Activated T-cell treated with anti-CD3 and anti-CD28 coated beads, Interleukin-2, amount 50 U/mL, for 24 hours (primary cell): ENCODE results near the gene PRAMEF15.
"Not testable (repeated sequence)": the region's sequence is repeated elsewhere in the genome, so short reads cannot be mapped to it uniquely, and the experiment has no call there.

Experiments
- DNase-seq: peaks from one replicate; pipeline ENCODE4 v3.0.0-alpha.2; 2020
- H3K27ac Mint-ChIP-seq: 2 replicates; pipeline ENCODE4 v1.8.0; 2020; ENCODE audit warnings: mild to moderate bottlenecking, mixed read lengths
- H3K27me3 Mint-ChIP-seq: 2 replicates; pipeline ENCODE4 v1.8.0; 2020; ENCODE audit warnings: mixed read lengths
- H3K36me3 Mint-ChIP-seq: 2 replicates; pipeline ENCODE4 v1.8.0; 2020; ENCODE audit warnings: low read depth, mixed read lengths
- H3K4me1 Mint-ChIP-seq: 2 replicates; pipeline ENCODE4 v1.8.0; 2020; ENCODE audit warnings: low read depth, mixed read lengths
- H3K4me3 Mint-ChIP-seq: 2 replicates; pipeline ENCODE4 v1.8.0; 2020; ENCODE audit warnings: mild to moderate bottlenecking, moderate library complexity, mixed read lengths
- H3K9me3 Mint-ChIP-seq: 2 replicates; pipeline ENCODE4 v1.8.0; 2020; ENCODE audit warnings: mixed read lengths

PRAMEF15 gene

GRCh38 chr1:13315281-13315680, at the start of gene PRAMEF15:
Gene PRAMEF15 (plus strand): TSS chr1:13315581. CDS start chr1:13318408, 2,827 bp downstream.
- not testable (repeated sequence) for H3K4me1 Mint-ChIP-seq, H3K9me3 Mint-ChIP-seq, H3K36me3 Mint-ChIP-seq, H3K4me3 Mint-ChIP-seq, H3K27me3 Mint-ChIP-seq, H3K27ac Mint-ChIP-seq, DNase-seq

- not testable (repeated sequence) for H3K27me3 Mint-ChIP-seq, H3K4me1 Mint-ChIP-seq, H3K4me3 Mint-ChIP-seq, H3K36me3 Mint-ChIP-seq, H3K27ac Mint-ChIP-seq, DNase-seq, H3K9me3 Mint-ChIP-seq
These were observed 38.4 kb upstream of the PRAMEF15 start for GRCh38 chr1:13277016-13277415.

DNA sequence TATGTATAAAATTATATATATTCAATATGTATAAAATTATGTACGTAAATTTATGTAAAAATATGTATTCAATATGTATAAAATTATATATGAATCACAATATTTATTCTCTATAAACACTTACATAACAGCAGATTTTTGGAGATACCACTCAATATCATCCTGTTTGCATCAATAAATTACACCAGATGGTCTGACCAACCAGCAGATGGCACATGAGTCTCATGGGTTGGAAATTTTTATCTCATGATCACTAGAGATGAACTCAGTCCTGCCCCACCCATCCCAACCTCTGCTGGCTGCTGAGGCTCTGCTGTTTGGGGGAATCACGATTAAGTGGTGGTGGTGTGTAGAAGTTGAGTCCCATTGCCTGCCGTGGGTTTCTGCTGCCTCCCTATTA, 35.8 kb upstream of the PRAMEF15 start:
- not testable (repeated sequence) for H3K27me3 Mint-ChIP-seq, H3K4me1 Mint-ChIP-seq, H3K36me3 Mint-ChIP-seq

DNA sequence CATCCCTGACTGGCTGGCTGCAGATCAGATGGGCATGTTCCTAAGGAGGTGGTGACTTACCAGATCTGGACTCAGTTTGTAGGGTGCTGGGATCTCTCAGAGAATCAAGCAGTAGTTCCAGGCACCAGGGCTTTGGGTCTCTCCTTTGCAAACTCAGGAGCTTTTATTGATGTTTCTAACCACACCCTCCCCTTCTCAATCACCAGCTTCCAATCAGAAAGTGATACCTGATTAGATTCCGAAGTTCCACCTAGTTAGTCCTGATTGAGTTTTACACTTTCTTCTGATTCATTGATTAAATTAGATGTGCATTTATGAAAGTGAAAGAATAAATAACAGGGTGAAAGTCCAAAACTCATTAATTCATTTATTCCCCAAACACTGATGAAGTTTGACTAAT, 30.3 kb upstream of the PRAMEF15 start, which contains the start of gene PRAMEF8:
Gene PRAMEF8, minus strand, starts transcription at position 101 of the 400 bp plus-strand sequence. CDS start 1,046 bp downstream, outside the sequence.
- not testable (repeated sequence) for H3K4me1 Mint-ChIP-seq, H3K4me3 Mint-ChIP-seq, H3K9me3 Mint-ChIP-seq, H3K36me3 Mint-ChIP-seq, DNase-seq, H3K27ac Mint-ChIP-seq, H3K27me3 Mint-ChIP-seq

More for the DNA sequence above, 35.8 kb upstream of the PRAMEF15 start:
- H3K9me3 Mint-ChIP-seq, H3K4me3 Mint-ChIP-seq, DNase-seq, H3K27ac Mint-ChIP-seq: not testable (repeated sequence)

DNA sequence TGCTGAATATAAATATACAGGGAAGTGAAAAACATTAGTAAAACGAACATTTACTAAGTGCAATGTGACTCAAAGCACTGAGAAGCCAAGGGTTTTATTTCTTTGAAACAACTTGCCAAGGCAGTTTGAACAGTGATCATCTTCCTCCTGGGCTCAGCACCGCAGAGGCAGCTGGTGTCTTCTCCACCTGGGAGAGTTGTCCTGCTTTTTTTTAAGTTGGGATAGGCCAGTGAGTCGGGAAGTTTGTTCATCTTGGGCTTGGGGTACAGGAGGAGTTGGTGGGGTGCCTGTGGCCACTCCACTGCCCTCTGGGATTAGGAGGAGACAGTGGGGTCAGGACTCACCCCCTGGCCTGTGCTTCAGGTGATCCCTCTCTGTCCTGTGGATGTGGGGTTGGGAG, 26.4 kb upstream of the PRAMEF15 start:
- H3K27me3 Mint-ChIP-seq, H3K4me1 Mint-ChIP-seq, H3K36me3 Mint-ChIP-seq, DNase-seq, H3K4me3 Mint-ChIP-seq, H3K9me3 Mint-ChIP-seq, H3K27ac Mint-ChIP-seq: not testable (repeated sequence)

- not testable (repeated sequence) for DNase-seq, H3K27me3 Mint-ChIP-seq, H3K27ac Mint-ChIP-seq, H3K9me3 Mint-ChIP-seq, H3K36me3 Mint-ChIP-seq, H3K4me1 Mint-ChIP-seq, H3K4me3 Mint-ChIP-seq
These were observed 18.0 kb upstream of the PRAMEF15 start for GRCh38 chr1:13297216-13297931.

DNA sequence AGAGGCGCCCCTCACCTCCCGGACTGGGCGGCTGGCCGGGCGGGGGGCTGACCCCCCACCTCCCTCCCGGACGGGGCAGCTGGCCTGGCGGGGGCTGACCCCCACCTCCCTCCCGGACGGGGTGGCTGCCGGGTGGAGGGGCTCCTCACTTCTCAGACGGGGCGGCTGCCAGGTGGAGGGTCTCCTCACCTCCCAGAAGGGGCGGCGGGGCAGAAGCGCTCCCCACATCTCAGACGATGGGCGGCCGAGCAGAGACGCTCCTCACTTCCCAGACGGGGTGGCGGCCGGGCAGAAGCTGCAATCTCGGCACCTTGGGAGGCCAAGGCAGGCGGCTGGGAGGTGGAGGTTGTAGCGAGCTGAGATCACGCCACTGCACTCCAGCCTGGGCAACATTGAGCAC, 16.7 kb upstream of the PRAMEF15 start:
- not testable (repeated sequence) for DNase-seq, H3K27me3 Mint-ChIP-seq, H3K9me3 Mint-ChIP-seq, H3K27ac Mint-ChIP-seq, H3K36me3 Mint-ChIP-seq, H3K4me1 Mint-ChIP-seq, H3K4me3 Mint-ChIP-seq

- H3K36me3 Mint-ChIP-seq, H3K4me1 Mint-ChIP-seq, H3K27ac Mint-ChIP-seq, H3K9me3 Mint-ChIP-seq, H3K4me3 Mint-ChIP-seq, DNase-seq, H3K27me3 Mint-ChIP-seq: not testable (repeated sequence)
These were observed 13.2 kb upstream of the PRAMEF15 start for GRCh38 chr1:13302197-13302596.

- not testable (repeated sequence) for H3K4me3 Mint-ChIP-seq, H3K4me1 Mint-ChIP-seq, DNase-seq, H3K27ac Mint-ChIP-seq, H3K27me3 Mint-ChIP-seq, H3K36me3 Mint-ChIP-seq, H3K9me3 Mint-ChIP-seq
These were observed 12.1 kb upstream of the PRAMEF15 start, which contains the start of gene PRAMEF33 for GRCh38 chr1:13303239-13303638. Gene PRAMEF33 (plus strand): TSS chr1:13303539. CDS start chr1:13305955, 2,416 bp downstream.

DNA sequence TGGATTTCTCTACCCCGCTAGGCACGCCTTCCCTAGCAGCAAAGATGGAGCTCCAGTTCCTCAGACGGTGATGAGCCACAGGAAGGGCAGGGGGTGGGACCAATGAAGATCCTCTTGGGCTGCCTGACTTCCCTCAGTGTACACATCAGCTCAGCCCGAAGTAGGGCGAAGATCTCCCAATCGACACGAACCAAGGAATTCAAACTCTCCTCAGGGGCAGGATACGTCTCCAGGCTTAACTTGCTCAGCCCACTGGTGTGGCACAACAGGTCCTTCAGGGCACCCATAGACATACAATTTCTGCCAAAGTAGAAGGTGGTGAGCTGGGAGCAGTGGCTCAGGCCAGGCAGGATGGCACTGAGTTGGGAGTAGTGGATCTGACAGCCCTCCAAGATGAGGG, 27.1 kb downstream of the PRAMEF15 start:
- not testable (repeated sequence) for H3K4me3 Mint-ChIP-seq, H3K36me3 Mint-ChIP-seq, DNase-seq, H3K27me3 Mint-ChIP-seq, H3K9me3 Mint-ChIP-seq, H3K27ac Mint-ChIP-seq, H3K4me1 Mint-ChIP-seq

DNA sequence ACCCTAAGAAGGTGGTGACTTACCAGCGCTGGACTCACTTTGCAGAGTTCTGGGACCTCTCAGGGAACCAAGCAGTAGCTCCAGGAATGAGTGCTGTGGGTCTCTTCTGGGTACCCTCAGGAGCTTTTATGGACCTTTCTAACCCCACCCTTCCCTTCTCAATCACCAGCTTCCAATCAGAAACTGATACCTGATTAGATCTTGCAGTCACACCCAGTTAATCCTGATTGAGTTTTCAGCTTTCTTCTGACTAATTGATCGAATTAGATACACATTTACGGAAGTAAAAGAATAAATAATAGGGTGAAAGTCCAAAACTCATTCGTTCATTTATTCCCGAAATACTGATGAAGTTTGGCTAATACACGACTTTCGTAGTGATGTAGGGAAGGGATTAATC, 31.7 kb downstream of the PRAMEF15 start, which contains the start of gene PRAMEF14:
Gene PRAMEF14, minus strand, starts transcription at position 101 of the 400 bp plus-strand sequence. CDS start 1,820 bp downstream, outside the sequence.
- H3K9me3 Mint-ChIP-seq, H3K36me3 Mint-ChIP-seq, DNase-seq, H3K4me3 Mint-ChIP-seq, H3K4me1 Mint-ChIP-seq, H3K27ac Mint-ChIP-seq, H3K27me3 Mint-ChIP-seq: not testable (repeated sequence)

DNA sequence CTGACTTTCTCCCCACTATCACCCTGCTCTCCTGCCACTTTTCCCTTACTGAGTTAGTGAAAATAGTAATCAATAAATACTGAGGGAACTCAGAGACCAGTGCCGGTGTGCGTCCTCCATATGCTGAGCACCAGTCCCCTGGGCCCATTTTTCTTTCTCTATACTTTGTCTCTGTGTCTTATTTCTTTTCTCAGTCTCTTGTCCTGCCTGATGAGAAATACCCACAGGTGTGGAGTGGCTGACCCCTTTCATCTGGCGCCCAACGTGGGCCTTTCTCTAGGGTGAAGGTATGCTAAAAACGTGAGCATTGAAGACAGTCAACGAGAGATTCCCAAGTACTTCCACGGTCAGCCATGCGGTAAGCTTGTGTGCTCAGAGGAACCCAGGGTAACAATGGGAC, 38.1 kb downstream of the PRAMEF15 start:
- H3K9me3 Mint-ChIP-seq, H3K36me3 Mint-ChIP-seq, H3K4me1 Mint-ChIP-seq, H3K27me3 Mint-ChIP-seq, DNase-seq, H3K4me3 Mint-ChIP-seq, H3K27ac Mint-ChIP-seq: not testable (repeated sequence)

DNA sequence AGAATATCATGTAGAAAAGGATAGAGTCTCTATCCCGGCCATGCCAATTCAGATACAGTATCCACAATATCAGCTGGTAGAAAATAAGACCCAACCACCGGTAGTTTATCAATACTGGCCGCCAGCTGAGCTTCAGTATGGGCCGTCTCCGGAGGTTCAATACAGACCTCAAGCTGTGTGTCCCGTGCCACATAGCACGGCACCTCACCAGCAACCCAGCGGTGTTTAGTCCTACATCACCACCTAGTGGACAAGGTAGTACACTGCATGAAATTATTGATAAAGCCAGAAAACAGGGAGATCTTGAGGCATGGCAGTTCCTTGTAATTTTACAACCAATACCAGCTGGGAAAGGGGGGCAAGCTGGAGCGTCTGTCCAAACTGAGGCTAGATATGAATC, 39.1 kb downstream of the PRAMEF15 start:
- H3K27ac Mint-ChIP-seq, DNase-seq: not testable (repeated sequence)

DNA sequence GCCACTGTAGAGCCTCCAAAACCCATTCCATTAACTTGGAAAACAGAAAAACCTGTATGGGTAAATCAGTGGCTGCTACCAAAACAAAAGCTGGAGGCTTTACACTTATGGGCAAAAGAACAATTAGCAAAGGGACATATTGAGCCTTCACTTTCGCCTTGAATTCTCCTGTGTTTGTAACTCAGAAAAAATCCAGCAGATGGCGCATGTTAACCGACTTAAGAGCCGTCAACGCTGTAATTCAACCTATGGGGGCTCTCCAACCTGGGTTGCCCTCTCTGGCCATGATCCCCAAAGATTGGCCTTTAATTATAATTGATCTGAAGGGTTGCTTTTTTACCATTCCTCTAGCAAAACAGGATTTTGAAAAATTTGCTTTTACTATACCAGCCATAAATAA, 41.4 kb downstream of the PRAMEF15 start:
- not testable (repeated sequence) for H3K36me3 Mint-ChIP-seq, H3K27me3 Mint-ChIP-seq, H3K4me3 Mint-ChIP-seq, DNase-seq, H3K27ac Mint-ChIP-seq, H3K9me3 Mint-ChIP-seq, H3K4me1 Mint-ChIP-seq

More for the DNA sequence above, 39.1 kb downstream of the PRAMEF15 start:
- H3K36me3 Mint-ChIP-seq, H3K4me1 Mint-ChIP-seq, H3K9me3 Mint-ChIP-seq, H3K27me3 Mint-ChIP-seq, H3K4me3 Mint-ChIP-seq: not testable (repeated sequence)

DNA sequence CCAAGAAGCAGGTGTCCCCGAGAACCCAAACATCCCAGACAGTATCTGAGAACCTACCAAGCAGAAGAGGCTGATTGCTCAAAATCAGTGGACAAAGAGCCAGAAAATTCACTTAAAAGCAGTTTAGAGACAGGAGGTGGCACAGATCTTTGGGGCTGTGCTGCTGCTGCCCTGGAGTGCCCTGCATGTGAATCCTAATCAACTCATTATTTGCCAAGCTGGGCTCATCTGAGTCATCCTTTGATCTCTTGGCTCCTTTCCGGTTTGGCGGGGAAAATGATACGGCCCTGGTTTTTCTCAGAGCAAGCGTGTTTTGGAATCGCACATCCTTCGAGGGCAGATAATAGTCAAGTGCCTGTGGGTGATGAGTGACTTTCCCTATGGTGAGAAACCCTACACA, 47.0 kb downstream of the PRAMEF15 start:
- H3K4me1 Mint-ChIP-seq, H3K27ac Mint-ChIP-seq, H3K4me3 Mint-ChIP-seq, H3K9me3 Mint-ChIP-seq, H3K36me3 Mint-ChIP-seq, DNase-seq, H3K27me3 Mint-ChIP-seq: not testable (repeated sequence)

DNA sequence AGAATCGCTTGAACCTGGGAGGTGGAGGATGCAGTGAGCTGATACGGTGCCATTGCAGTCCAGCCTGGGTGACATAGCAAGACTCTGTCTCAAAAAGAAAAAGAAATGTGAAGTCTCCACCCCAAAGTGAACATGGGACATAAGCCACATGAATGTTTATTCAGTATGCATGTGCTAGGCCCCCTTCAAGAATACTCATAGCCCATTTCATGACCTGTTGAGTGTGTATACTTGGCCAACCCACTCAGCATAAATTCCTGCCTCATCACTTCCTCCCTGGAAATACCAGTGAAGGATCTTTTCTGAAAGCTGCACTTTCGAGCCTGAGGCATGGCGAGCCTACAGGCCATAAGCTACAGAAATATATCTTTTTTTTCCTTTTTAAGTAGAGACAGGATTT, 49.5 kb downstream of the PRAMEF15 start:
- not testable (repeated sequence) for H3K4me1 Mint-ChIP-seq, H3K9me3 Mint-ChIP-seq, H3K4me3 Mint-ChIP-seq, H3K27ac Mint-ChIP-seq, H3K27me3 Mint-ChIP-seq, DNase-seq, H3K36me3 Mint-ChIP-seq
